NCI-H526 treated with DMSO at 0.1 percent for 48 hours (cell line): ENCODE results near the gene SYT11.
"Not testable (repeated sequence)": the region's sequence is repeated elsewhere in the genome, so short reads cannot be mapped to it uniquely, and the experiment has no call there.

Experiments
- DNase-seq: peaks from one replicate; lab custom pipeline; 2025; lab: John Stamatoyannopoulos, UW

Gene SYT11

GRCh38 chr1:155859234-155859829 lies at the start of gene SYT11:
Gene SYT11, plus strand, starts transcription at chr1:155859567. Its CDS starts 195 bp downstream, at chr1:155859762.
- DNase-seq = peak; percentile 99

GRCh38 chr1:155812878-155813277 lies 46.5 kb upstream of the SYT11 start:
- DNase-seq = no peak

- DNase-seq = no peak
These were observed 45.7 kb upstream of the SYT11 start for GRCh38 chr1:155813672-155814071.

DNA sequence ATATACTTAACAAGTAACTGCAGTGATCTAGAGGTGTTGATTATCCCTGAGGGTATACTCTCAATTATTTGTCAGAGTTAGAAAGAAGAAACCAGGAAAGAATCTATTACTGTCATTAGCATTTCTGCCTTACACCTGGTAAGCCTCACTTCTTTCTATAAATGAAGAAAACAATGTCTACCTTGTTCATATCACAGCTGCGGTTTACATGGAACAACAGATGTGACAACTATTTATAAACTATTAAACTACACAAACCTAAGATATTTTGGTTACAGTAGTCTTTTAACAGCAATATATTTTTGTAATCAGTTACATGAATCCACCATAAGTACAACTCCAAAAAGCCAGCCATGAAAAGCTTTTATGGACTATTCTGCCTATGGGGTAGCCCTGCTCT lies 43.0 kb upstream of the SYT11 start:
- DNase-seq = no peak

- no peak for DNase-seq
These were observed 31.9 kb upstream of the SYT11 start for GRCh38 chr1:155827450-155827849.

DNA sequence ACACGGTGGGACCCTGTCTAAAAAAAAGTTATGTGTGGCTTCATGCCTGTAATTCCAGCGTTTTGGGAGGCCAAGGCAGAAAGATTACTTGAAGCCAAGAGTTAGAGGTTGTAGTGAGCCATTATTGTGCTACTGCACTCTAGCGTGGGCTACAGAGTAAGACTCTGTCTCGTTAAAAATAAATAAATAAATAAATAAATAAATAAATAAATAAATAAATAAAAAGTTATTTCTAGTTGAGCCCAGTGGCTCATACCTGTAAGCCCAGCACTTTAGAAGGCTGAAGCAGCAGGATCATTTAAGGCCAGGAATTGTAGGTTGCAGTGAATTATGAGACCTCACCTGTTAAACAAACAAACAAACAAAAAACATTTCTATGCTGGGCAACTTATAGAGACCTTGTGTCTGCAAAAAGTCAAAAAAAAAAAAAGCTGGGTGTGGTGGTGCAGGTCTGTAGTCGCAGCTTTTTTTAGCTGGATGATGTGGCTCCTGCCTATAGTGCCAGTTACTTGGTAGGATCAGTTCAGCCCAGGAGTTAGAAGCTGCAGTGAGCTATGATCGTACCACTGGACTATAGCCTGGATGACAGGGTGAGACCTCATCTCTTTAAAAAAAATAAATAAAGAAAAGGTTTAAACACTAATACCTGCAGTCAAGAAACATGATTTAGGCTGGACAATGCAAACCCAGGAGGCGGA lies 27.9 kb upstream of the SYT11 start:
- DNase-seq = no peak

DNA sequence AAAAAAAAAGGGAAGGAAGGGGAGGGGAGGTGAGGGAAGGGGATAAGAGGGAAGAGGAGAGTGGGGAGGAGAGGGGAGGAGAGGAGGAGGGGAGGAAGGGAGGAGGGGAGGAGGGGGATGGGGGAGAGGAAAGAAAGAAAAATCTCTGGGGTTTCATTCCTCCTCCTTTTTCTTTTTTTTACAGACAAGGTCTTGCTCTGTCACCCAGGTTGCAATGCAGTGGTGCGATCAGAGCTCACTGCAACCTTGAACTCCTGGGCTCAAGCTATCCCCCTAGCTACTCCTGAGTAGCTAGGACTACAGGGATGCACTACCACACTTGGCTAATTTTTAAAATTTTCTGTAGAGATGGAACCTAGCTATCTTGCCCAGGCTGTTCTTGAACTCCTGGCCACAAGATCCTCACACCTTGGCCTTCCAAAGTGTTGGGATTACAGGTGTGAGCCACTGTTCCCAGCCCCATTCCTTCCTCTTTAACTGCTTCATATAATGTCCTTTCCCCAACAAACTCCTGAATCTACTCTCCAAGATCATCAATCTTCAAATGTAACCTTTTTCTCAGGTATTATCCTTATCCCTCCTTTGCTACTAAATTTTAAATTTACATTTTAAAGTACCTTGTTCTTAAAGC lies 25.6 kb upstream of the SYT11 start:
- no peak for DNase-seq

- no peak for DNase-seq
These were observed 25.0 kb upstream of the SYT11 start for GRCh38 chr1:155834296-155834926.

DNA sequence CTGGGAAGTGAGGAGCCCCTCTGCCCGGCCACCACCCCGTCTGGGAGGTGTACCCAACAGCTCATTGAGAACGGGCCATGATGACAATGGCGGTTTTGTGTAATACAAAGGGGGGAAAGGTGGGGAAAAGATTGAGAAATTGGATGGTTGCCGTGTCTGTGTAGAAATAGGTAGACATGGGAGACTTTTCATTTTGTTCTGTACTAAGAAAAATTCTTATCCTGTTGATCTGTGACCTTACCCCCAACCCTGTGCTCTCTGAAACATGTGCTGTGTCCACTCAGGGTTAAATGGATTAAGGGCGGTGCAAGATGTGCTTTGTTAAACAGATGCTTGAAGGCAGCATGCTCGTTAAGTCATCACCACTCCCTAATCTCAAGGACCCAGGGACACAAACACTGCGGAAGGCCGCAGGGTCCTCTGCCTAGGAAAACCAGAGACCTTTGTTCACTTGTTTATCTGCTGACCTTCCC lies 24.4 kb upstream of the SYT11 start:
- not testable (repeated sequence) for DNase-seq

GRCh38 chr1:155835548-155835947 lies 23.8 kb upstream of the SYT11 start:
- DNase-seq = no peak

DNA sequence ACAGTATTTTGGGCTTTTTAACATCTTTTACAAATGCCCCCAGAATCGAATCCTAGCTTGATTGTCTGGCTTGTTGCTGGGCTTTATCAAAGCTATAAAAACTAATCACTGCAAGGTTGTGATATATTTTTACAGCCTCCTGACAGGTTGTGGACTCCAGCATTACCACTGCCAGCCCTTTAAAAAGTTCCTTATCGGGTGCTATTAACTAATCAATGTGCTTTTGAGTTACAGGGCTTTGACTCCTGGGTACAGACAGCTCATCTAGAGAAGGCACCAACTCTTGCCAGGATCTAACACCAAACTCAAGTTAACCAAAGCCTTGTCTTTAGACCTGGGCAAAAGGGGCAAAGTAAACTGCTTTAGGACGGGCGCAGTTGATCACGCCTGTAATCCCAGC lies 19.0 kb upstream of the SYT11 start:
- no peak for DNase-seq

- no peak for DNase-seq
These were observed 14.4 kb upstream of the SYT11 start for GRCh38 chr1:155844860-155845421.

DNA sequence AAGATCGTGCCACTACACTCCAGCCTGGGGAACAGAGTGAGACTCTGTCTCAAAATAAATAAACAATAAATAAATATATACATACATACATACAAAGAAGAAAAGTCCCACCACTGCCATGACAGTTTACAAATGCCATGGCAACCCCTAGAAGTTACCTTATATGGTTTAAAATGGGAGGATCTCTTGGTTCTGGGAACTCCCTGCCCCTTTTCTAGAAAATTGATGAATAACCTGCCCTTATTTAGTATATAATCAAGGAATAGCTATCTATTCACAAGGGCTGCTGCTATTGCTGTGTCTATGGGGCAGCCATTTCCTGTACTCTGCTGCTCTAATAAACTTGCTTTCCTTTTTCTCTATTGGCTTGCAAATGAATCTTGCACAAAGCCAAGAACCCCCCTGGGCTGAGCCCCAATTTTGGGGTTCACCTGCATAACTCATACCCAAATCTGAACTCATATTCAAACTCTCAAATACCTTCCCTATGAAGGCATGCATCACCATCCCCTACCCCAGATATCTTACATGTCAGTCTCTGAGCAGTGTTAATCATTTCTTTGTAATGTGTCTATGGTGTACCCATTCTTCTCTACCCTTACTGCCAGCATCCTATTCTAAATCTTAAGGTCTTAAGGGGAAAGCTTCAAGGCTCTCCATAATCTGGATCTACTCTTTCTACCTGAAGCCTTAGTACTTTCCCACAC lies 11.4 kb upstream of the SYT11 start:
- no peak for DNase-seq

GRCh38 chr1:155850345-155850744 lies 9.0 kb upstream of the SYT11 start:
- DNase-seq = no peak

DNA sequence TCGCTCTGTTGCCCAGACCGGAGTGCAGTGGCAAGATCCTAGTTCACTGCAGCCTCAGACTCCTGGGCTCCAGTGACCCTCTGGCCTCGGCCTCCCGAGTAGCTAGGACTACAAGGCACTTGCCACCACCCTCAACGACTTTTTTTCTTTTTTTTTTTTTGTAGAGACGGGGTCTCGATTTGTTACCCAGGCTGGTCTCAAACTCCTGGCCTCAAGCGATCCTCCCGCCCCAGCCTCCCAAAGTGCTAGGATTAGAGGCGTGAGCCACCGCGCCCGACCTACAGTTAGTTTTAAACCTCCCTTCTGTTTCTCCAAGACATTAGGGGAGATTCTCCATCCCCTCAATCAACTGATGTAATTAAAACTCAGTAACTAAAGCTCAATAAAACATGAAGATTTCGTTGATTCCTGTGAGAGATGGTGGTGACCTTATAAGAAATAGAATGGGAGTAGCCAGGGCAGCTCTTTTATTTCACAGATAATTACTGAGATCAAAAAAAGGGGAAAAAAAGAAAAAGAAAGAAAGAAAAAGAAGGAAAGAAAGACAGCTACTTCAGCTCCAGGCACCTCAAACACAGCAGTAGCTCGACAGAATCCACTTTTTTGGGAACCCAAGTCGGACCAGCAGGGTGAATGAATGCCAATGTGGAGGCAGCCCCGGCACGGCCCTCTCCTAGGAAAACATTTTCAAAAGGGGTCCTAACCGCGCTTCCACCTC lies 3.0 kb upstream of the SYT11 start:
- DNase-seq = no peak

DNA sequence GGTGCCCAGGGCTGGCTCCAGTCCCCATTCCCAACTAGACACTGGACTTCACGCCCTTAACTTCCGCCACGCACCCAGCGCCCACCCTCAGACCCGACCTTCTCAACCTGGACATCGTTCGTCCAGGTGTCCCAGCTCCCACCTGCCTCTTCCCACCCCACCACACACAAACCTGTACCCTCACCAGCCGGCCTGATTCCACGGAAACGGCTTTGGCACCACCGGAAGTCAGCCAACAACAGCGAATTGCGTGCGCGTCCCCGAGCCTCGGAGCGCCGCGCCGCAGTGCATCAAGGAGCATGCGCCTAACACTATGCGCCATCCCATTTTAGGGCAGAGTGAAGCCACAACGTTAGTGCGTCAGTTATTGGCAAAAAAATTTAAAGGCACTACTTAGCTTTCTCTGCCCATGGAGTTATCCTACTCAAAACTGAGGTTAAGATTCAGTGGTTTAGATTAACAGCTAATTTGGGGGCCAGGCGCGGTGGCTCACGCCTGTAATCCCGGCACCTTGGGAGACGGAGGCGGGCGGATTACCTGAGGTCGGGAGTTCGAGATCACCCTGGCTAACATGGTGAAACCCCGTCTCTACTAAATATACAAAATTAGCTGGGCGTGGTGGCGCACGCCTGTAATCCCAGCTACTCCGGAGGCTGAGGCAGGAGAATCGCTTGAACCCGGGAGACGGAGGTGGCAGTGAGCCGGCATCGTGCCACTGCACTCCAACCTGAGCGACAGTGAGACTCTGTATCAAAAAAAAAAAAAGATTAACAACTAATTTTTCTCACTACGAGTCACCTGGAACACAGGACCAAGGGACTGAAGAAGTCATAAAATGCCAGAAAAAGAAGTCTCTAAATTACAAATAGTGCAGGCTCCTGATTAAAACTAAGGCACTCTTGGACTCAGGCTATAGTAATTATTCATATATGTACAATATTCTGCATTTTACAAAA lies 2.1 kb upstream of the SYT11 start, which contains the start of gene GON4L:
Gene GON4L, minus strand, starts transcription at position 240 of the 956 bp plus-strand sequence. CDS start 3,434 bp downstream, outside the sequence.
- DNase-seq = peak; percentile 97

GRCh38 chr1:155858800-155859233 lies 550 bp upstream of the SYT11 start:
- no peak for DNase-seq

- DNase-seq = peak; percentile 61
These were observed 809 bp downstream of the SYT11 start for GRCh38 chr1:155859881-155860871.
